ENCODE data around the gene ZNF710.

DNA sequence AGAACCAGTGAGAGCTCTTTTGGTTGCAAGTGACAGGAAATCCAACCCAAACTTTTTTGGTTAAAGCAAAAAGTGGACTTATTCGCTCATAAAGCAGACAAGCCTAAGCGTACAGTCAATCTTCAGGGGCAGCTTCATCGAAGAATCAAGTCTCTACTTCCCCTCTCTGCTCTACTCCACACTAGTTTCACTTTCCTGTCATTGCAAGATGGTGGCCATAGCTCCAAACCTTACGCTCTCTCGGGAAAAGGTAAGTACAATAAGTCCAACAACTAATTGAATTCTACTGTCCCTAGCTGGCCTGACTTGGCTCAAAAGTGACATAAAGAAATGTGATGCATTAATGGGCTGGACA is 24.9 kb upstream of the ZNF710 start:
- TF ChIP-seq POLR2A (IDR thresholded peaks at IDR 0.05; ENCODE audit: low read length), result no peak
- no peak for TF ChIP-seq GATA1 (IDR thresholded peaks at IDR 0.05; ENCODE audit: low read depth, low read length)

Measured in erythroblast (primary cell).